Airway epithelial cell (primary cell): ENCODE data around the gene TPPP3. TPM values are rescaled to one million over a fixed set of nuclear protein-coding genes. Genes with fewer than 3 reads are reported as not detected.

ENCODE experiments used
- total RNA-seq: library from RNA; depleted of rRNA; stranded (reverse); fragments of >200 nt; gene quantifications from 2 replicates; pipeline ENCODE4 v1.2.3, GENCODE V29; 2015

The TPPP3 gene
- 0.19 TPM in 1 of 2 replicates, not detected in the other for total RNA-seq

DNA sequence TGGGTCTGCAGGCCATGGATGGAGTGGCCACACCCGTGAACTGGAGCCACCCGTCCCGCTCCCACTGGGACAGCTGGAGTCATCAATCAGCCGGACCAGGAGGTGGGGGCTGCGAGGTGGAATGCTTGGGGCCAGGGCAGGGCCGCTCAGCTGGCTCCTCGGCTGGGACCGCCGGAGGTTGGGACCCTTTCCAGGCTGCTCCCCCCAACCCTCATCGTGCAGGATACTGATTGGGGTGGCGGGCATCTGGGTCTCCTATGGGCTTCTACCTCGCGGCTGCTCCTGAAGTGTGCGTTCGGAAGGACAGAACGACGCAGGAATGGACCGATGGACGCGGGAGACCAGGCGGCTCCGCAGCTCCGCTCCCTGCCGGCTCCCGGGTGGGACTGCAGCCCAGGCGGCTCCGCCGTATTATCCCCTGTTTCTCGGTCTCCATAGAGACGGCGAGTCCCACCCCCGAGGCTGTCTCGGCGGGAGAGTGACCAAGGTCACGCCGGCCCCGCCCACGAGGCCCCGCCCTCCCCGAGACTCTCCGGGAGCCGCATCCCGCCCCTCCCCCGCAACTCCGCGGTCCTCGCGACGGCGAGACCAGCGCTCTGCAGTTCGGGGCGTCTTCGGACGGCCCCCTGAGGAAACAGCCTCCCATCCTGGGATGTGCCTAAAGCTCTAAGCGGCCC is at the start of gene TPPP3:
TSS of gene TPPP3 (minus strand) at position 388 of the 677 bp plus-strand sequence. CDS start 2,387 bp downstream, outside the sequence.

DNA sequence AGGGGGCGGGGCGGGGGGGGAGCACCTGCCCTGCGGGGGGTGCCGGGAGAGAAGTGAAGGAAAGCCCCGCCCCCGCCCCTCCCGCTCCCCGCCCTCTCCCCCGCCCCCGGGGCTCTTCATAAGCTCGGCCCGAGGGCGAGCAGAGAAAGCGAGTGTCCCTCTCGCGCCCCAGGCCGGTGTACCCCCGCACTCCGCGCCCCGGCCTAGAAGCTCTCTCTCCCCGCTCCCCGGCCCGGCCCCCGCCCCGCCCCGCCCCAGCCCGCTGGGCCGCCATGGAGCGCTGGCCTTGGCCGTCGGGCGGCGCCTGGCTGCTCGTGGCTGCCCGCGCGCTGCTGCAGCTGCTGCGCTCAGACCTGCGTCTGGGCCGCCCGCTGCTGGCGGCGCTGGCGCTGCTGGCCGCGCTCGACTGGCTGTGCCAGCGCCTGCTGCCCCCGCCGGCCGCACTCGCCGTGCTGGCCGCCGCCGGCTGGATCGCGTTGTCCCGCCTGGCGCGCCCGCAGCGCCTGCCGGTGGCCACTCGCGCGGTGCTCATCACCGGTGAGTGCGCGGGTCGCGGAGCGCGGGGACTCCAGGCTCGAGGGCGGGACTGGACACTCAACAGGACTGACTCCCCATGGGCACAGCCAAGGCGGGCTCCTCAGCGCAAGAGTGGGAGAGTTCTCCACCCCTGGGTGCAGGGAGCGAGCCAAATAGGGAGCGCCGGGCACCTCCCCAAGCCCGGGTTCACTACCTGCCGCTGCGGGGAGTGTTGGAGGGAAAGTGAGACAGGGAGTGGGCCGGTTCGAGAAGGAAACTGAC is 37.9 kb upstream of the TPPP3 start, which contains the start of gene HSD11B2:
TSS of gene HSD11B2 (plus strand) at position 145 of the 798 bp plus-strand sequence. CDS start at position 273, 128 bp downstream.

DNA sequence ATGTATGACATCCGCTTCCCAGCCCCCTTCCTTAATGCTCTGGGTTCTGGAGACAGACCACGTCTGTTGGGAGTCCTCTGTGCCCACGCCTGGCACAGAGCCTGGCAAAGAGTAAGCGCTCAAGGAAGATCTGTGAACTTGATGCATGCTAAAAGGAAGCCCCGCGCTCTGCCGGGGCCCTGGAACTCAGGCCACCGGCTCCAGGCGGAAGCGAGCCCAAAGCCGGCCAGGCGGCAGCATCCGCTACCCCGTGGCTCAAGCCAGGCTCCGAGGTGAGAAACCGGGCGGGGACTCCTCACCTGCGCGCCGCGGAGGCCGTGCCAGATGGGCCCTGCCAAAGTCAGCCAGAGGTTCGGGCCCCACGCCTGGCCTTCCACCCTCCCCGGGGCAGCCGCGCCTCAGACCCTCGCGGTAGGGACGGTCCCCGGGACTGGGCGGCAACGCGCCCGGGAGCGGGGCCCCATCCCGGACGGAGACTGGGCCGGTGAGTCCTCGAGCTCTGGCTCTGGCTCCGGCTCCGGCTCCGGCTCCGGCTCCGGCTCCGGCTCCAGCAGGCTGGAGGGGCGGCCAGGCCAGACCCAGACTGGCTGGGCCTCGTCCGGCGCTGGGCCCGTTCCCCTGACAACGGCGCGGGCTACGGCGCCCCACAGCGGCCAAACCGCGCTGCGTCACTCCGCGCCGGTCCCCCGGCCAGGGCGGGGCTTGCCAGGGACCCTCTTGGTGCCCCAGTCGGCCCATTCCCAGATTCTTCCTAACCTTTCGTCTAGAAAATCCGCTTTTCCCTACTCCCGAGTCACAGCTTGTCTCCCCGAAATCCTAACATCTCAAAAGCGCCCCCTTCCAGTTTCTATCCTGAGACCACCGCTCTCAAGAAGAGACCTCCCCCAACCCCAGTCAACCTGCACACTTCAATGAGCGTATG is 22.8 kb upstream of the TPPP3 start, which contains the start of gene ZDHHC1:
TSS of gene ZDHHC1 (minus strand) at position 606 of the 922 bp plus-strand sequence. CDS start 8,702 bp downstream, outside the sequence.

Other genes with a start within 250 kb of the TPPP3 start
- gene B3GNT9, start 242.5 kb downstream of the TPPP3 start, total RNA-seq = 9.7 and 11.4 TPM in 2 replicates
- gene TRADD, start 233.6 kb downstream of the TPPP3 start, total RNA-seq = 31.9 and 47.2 TPM in 2 replicates
- 10.5 and 11.4 TPM in 2 replicates for gene FBXL8, start 233.5 kb downstream of the TPPP3 start, total RNA-seq
- 2.5 TPM in 1 of 2 replicates, not detected in the other for gene HSF4, start 228.8 kb downstream of the TPPP3 start, total RNA-seq
- 53.2 and 89.0 TPM in 2 replicates for gene NOL3, start 223.0 kb downstream of the TPPP3 start, total RNA-seq
- gene MATCAP1, start 209.5 kb downstream of the TPPP3 start, total RNA-seq = 5.2 and 11.3 TPM in 2 replicates
- 0.99 TPM in 1 of 2 replicates, not detected in the other for gene EXOC3L1, start 203.4 kb downstream of the TPPP3 start, total RNA-seq
- 82.0 and 87.8 TPM in 2 replicates for gene E2F4, start 201.3 kb downstream of the TPPP3 start, total RNA-seq
- gene ELMO3, start 194.4 kb downstream of the TPPP3 start, total RNA-seq = 33.8 and 39.6 TPM in 2 replicates
- gene TMEM208, start 166.4 kb downstream of the TPPP3 start, total RNA-seq = 27.7 and 33.8 TPM in 2 replicates
- gene FHOD1, start 146.0 kb downstream of the TPPP3 start, total RNA-seq = 26.0 and 26.4 TPM in 2 replicates
- gene SLC9A5, start 144.5 kb downstream of the TPPP3 start, total RNA-seq = 0.74 and 0.78 TPM in 2 replicates
- gene PLEKHG4, start 114.0 kb downstream of the TPPP3 start, total RNA-seq = 6.6 and 7.5 TPM in 2 replicates
- not detected in 2 replicates for gene KCTD19, start 66.8 kb downstream of the TPPP3 start, total RNA-seq
- not detected in 2 replicates for gene LRRC36, start 66.7 kb downstream of the TPPP3 start, total RNA-seq
- gene ZDHHC1, start 23.0 kb upstream of the TPPP3 start, total RNA-seq = 5.3 and 6.1 TPM in 2 replicates
- gene HSD11B2, start 37.6 kb upstream of the TPPP3 start, total RNA-seq = 1.3 and 2.9 TPM in 2 replicates
- 126 and 130 TPM in 2 replicates for gene ATP6V0D1, start 87.7 kb upstream of the TPPP3 start, total RNA-seq
- not detected in 2 replicates for gene AGRP, start 90.0 kb upstream of the TPPP3 start, total RNA-seq
- gene RIPOR1, start 135.3 kb upstream of the TPPP3 start, total RNA-seq = 22.9 and 30.5 TPM in 2 replicates
- 17.7 and 25.5 TPM in 2 replicates for gene CTCF, start 169.0 kb upstream of the TPPP3 start, total RNA-seq